ENCODE measurements around the gene RPL13. TPM values are rescaled to one million over a fixed set of nuclear protein-coding genes. Genes with fewer than 3 reads are reported as not detected.
A peak's percentile ranks its signal among the peaks of the same experiment; 100 is the strongest.

RPL13 gene
- total and polyA plus RNA-seq, 7 experiments from 2014 or later: 2,239 to 8,810 (median 5,354) TPM

GRCh38 chr16:89557690-89558490 lies 2.6 kb upstream of the RPL13 start:
- H3K27ac ChIP-seq (ENCODE audit: low read depth, low read length): no peak overlapping the region
- Mint-ChIP-seq H3K9me3 (peaks cover 0 to 2% (median 0%) of the 10 kb centered on the region in 11 donors), H3K36me3 (peaks cover 11 to 27% (median 12%) of the 10 kb centered on the region in 5 donors), H3K4me3 (peak overlapping the region; percentile 5 to 81 (median 56)), H3K27me3 (no peaks in the 10 kb centered on the region), H3K4me1 (peaks cover 22 to 39% (median 31%) of the 10 kb centered on the region in 7 donors), H3K27ac (peak overlapping the region; percentile 14 to 93 (median 80))
- no peak for ATAC-seq
- H3K9me3 ChIP-seq (ENCODE audit: control insufficient read depth in 2 of 3, low read length in 3 of 3): no peaks in the 10 kb centered on the region
- ChIA-PET CTCF (interaction anchor here (0.6 to 1.2 kb wide), 4 partner anchors 23 to 241 kb away, joined by 3 to 8 read pairs (median 4); no protein-coding TSS in a partner anchor), POLR2A (interaction anchor here (0.6 to 2.2 kb wide), 7 partner anchors 16 to 121 kb away, joined by 3 to 12 read pairs (median 5); partner anchors contain the start of gene SPG7)
- H3K27me3 ChIP-seq (ENCODE audit: control insufficient read depth in 2 of 2, insufficient read depth in 2 of 2, low read length in 2 of 2): no peaks in the 10 kb centered on the region
- H3K4me3 ChIP-seq (ENCODE audit: low read length): no peak overlapping the region
- intact Hi-C loops (cut with micrococcal nuclease): loop anchor here (1.0 kb wide), 1 partner anchor 225 kb away; no protein-coding TSS in a partner anchor
- peaks cover 4 to 61% (median 12%) of the 10 kb centered on the region in 3 experiments for H3K36me3 ChIP-seq (ENCODE audit: control insufficient read depth in 2 of 3, insufficient read depth in 3 of 3, low read length in 3 of 3)
- H3K4me1 ChIP-seq (ENCODE audit: control insufficient read depth in 2 of 2, insufficient read depth in 2 of 2, low read length in 2 of 2): peaks cover 17 to 22% of the 10 kb centered on the region in 2 donors
- no peak for DNase-seq

DNA sequence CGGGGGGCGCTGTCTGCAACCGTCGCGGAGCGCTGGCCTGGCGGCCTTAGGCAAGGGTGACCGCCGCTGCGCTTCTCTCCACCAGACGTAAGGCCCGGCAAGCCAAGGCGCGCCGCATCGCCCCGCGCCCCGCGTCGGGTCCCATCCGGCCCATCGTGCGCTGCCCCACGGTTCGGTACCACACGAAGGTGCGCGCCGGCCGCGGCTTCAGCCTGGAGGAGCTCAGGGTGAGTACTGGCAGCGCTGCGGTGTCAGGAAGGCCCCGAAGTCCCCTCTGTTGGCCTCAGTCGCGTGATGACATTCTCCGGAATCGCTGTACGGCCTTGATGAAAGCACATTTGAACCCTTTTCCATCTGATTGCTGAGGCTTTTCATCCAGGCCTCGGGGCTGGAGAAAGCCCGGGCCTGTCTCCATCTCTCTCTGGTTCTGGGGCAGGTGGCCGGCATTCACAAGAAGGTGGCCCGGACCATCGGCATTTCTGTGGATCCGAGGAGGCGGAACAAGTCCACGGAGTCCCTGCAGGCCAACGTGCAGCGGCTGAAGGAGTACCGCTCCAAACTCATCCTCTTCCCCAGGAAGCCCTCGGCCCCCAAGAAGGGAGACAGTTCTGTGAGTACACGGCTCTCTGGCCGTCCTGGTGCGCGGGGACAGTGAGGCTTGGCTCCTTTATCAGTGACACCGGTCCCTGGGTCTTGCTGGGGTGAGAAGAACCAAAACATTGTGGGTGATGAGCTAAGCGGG lies 831 bp downstream of the RPL13 start:
- H3K27ac ChIP-seq (ENCODE audit: low read depth, low read length): peak overlapping the region; percentile 87
- H3K4me1 ChIP-seq (ENCODE audit: control insufficient read depth in 2 of 2, insufficient read depth in 2 of 2, low read length in 2 of 2): peaks cover 31 to 49% of the 10 kb centered on the region in 2 donors
- Mint-ChIP-seq H3K27ac (peak overlapping the region; percentile 78 to 98 (median 88)), H3K9me3 (peaks cover 0 to 3% (median 0%) of the 10 kb centered on the region in 11 donors), H3K36me3 (peaks cover 11 to 40% (median 15%) of the 10 kb centered on the region in 5 donors), H3K4me1 (peaks cover 41 to 67% (median 62%) of the 10 kb centered on the region in 7 donors), H3K27me3 (no peaks in the 10 kb centered on the region), H3K4me3 (peak overlapping the region; percentile 85 to 99 (median 96))
- intact Hi-C loops (cut with micrococcal nuclease): loop anchor here (2.0 to 5.0 kb wide), 8 partner anchors 27 to 1609 kb away; partner anchors contain the start of genes BANP (in 1 of the 2) and CDH15 (in 1 of the 2)
- ChIA-PET POLR2A (interaction anchor here (0.6 to 2.2 kb wide), 8 partner anchors 9 to 247 kb away, joined by 3 to 9 read pairs (median 4); partner anchors contain the start of gene CPNE7), CTCF (no interaction called here)
- no peak for ATAC-seq
- H3K9me3 ChIP-seq (ENCODE audit: control insufficient read depth in 2 of 3, low read length in 3 of 3): no peaks in the 10 kb centered on the region
- peak in 1 of 9 donors; percentile 9 for DNase-seq
- peak overlapping the region; percentile 97 for H3K4me3 ChIP-seq (ENCODE audit: low read length)
- peaks cover 16 to 52% (median 26%) of the 10 kb centered on the region in 3 experiments for H3K36me3 ChIP-seq (ENCODE audit: control insufficient read depth in 2 of 3, insufficient read depth in 3 of 3, low read length in 3 of 3)
- no peaks in the 10 kb centered on the region for H3K27me3 ChIP-seq (ENCODE audit: control insufficient read depth in 2 of 2, insufficient read depth in 2 of 2, low read length in 2 of 2)

- peak overlapping the region; percentile 85 to 99 (median 96) for H3K4me3 Mint-ChIP-seq
- intact Hi-C loops (cut with micrococcal nuclease): loop anchor here (2.0 to 5.0 kb wide), 8 partner anchors 27 to 1610 kb away; partner anchors contain the start of genes BANP (in 1 of the 2) and CDH15 (in 1 of the 2)
- peaks cover 0 to 3% (median 0%) of the 10 kb centered on the region in 11 donors for H3K9me3 Mint-ChIP-seq
- H3K4me3 ChIP-seq (ENCODE audit: low read length): peak overlapping the region; percentile 97
- peaks cover 11 to 37% (median 15%) of the 10 kb centered on the region in 5 donors for H3K36me3 Mint-ChIP-seq
- DNase-seq: no peak
- ChIA-PET CTCF (no interaction called here), POLR2A (interaction anchor here (1.5 to 2.2 kb wide), 5 partner anchors 10 to 246 kb away, joined by 3 to 9 read pairs (median 6); no protein-coding TSS in a partner anchor)
- peaks cover 16 to 44% (median 26%) of the 10 kb centered on the region in 3 experiments for H3K36me3 ChIP-seq (ENCODE audit: control insufficient read depth in 2 of 3, insufficient read depth in 3 of 3, low read length in 3 of 3)
- peak overlapping the region; percentile 87 for H3K27ac ChIP-seq (ENCODE audit: low read depth, low read length)
- peak overlapping the region; percentile 78 to 98 (median 88) for H3K27ac Mint-ChIP-seq
- peaks cover 33 to 49% of the 10 kb centered on the region in 2 donors for H3K4me1 ChIP-seq (ENCODE audit: control insufficient read depth in 2 of 2, insufficient read depth in 2 of 2, low read length in 2 of 2)
- no peak for ATAC-seq
- no peaks in the 10 kb centered on the region for H3K27me3 Mint-ChIP-seq
- peaks cover 42 to 65% (median 62%) of the 10 kb centered on the region in 7 donors for H3K4me1 Mint-ChIP-seq
- no peaks in the 10 kb centered on the region for H3K9me3 ChIP-seq (ENCODE audit: control insufficient read depth in 2 of 3, low read length in 3 of 3)
- H3K27me3 ChIP-seq (ENCODE audit: control insufficient read depth in 2 of 2, insufficient read depth in 2 of 2, low read length in 2 of 2): no peaks in the 10 kb centered on the region
These were observed 1.6 kb downstream of the RPL13 start for GRCh38 chr16:89561884-89562599.

GRCh38 chr16:89562939-89563338 lies 2.5 kb downstream of the RPL13 start:
- POLR2A ChIA-PET: interaction anchor here (0.6 to 2.2 kb wide), 6 partner anchors 14 to 273 kb away, joined by 3 to 9 read pairs (median 3); no protein-coding TSS in a partner anchor

DNA sequence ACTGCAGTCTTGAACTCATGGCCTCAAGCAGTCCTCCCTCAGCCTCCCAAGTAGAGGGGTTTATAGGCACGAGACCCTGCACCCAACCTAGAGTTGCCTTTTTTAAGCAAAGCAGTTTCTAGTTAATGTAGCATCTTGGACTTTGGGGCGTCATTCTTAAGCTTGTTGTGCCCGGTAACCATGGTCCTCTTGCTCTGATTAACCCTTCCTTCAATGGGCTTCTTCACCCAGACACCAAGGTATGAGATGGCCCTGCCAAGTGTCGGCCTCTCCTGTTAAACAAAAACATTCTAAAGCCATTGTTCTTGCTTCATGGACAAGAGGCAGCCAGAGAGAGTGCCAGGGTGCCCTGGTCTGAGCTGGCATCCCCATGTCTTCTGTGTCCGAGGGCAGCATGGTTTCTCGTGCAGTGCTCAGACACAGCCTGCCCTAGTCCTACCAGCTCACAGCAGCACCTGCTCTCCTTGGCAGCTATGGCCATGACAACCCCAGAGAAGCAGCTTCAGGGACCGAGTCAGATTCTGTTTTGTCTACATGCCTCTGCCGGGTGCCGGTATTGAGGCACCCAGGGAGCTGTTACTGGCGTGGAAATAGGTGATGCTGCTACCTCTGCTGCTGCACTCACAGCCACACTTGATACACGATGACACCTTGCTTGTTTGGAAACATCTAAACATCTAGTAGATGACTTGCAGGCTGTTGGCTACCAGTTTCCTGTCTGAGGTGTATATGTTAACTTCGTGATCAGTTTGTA lies 3.3 kb downstream of the RPL13 start:
- Mint-ChIP-seq H3K4me1 (peaks cover 38 to 56% (median 54%) of the 10 kb centered on the region in 7 donors), H3K36me3 (peaks cover 11 to 36% (median 15%) of the 10 kb centered on the region in 5 donors), H3K9me3 (peaks cover 0 to 3% (median 0%) of the 10 kb centered on the region in 11 donors), H3K27ac (peak overlapping the region in 3 of 9 donors; percentile 39 to 81 (median 77)), H3K27me3 (no peaks in the 10 kb centered on the region), H3K4me3 (peak overlapping the region in 9 of 10 donors; percentile 14 to 95 (median 34))
- ChIA-PET POLR2A (interaction anchor here (0.6 to 1.3 kb wide), 6 partner anchors 14 to 274 kb away, joined by 3 to 4 read pairs (median 3); no protein-coding TSS in a partner anchor), CTCF (no interaction called here)
- Histone ChIP-seq H3K4me1 (ENCODE audit: control insufficient read depth in 2 of 2, insufficient read depth in 2 of 2, low read length in 2 of 2) (peaks cover 33 to 49% of the 10 kb centered on the region in 2 donors), H3K27me3 (ENCODE audit: control insufficient read depth in 2 of 2, insufficient read depth in 2 of 2, low read length in 2 of 2) (no peaks in the 10 kb centered on the region), H3K27ac (ENCODE audit: low read depth, low read length) (peak overlapping the region; percentile 28), H3K36me3 (ENCODE audit: control insufficient read depth in 2 of 3, insufficient read depth in 3 of 3, low read length in 3 of 3) (peaks cover 16 to 41% (median 26%) of the 10 kb centered on the region in 3 experiments), H3K4me3 (ENCODE audit: low read length) (no peak overlapping the region), H3K9me3 (ENCODE audit: control insufficient read depth in 2 of 3, low read length in 3 of 3) (no peaks in the 10 kb centered on the region)
- ATAC-seq: no peak
- peak in 1 of 9 donors; percentile 13 for DNase-seq
- intact Hi-C loops (cut with micrococcal nuclease): loop anchor here (5.0 kb wide), 5 partner anchors 78 to 1612 kb away; partner anchors contain the start of genes BANP (in 1 of the 2) and CDH15 (in 1 of the 2)

More at GRCh38 chr16:89562939-89563338, 2.5 kb downstream of the RPL13 start:
- H3K27me3 ChIP-seq (ENCODE audit: control insufficient read depth in 2 of 2, insufficient read depth in 2 of 2, low read length in 2 of 2): no peaks in the 10 kb centered on the region
- Mint-ChIP-seq H3K4me1 (peaks cover 38 to 56% (median 54%) of the 10 kb centered on the region in 7 donors), H3K27ac (peak overlapping the region in 7 of 9 donors; percentile 67 to 98 (median 84)), H3K27me3 (no peaks in the 10 kb centered on the region), H3K4me3 (peak overlapping the region; percentile 37 to 99 (median 96)), H3K9me3 (peaks cover 0 to 3% (median 0%) of the 10 kb centered on the region in 11 donors), H3K36me3 (peaks cover 11 to 36% (median 15%) of the 10 kb centered on the region in 5 donors)
- DNase-seq (no peak), ATAC-seq (no peak)
- H3K4me3 ChIP-seq (ENCODE audit: low read length): no peak overlapping the region
- intact Hi-C loops (cut with micrococcal nuclease): loop anchor here (5.0 kb wide), 5 partner anchors 79 to 1611 kb away; partner anchors contain the start of genes BANP (in 1 of the 2) and CDH15 (in 1 of the 2)
- H3K4me1 ChIP-seq (ENCODE audit: control insufficient read depth in 2 of 2, insufficient read depth in 2 of 2, low read length in 2 of 2): peaks cover 33 to 49% of the 10 kb centered on the region in 2 donors
- H3K9me3 ChIP-seq (ENCODE audit: control insufficient read depth in 2 of 3, low read length in 3 of 3): no peaks in the 10 kb centered on the region
- CTCF ChIA-PET: interaction anchor here (0.6 kb wide), 1 partner anchor 747 kb away, joined by 4 read pairs; no protein-coding TSS in a partner anchor
- peaks cover 16 to 41% (median 26%) of the 10 kb centered on the region in 3 experiments for H3K36me3 ChIP-seq (ENCODE audit: control insufficient read depth in 2 of 3, insufficient read depth in 3 of 3, low read length in 3 of 3)
- peak overlapping the region; percentile 87 for H3K27ac ChIP-seq (ENCODE audit: low read depth, low read length)

All from naive thymus-derived CD4-positive, alpha-beta T cell (primary cell).